Measurements from ENCODE around the gene TOMM40. TPM values are rescaled to one million over a fixed set of nuclear protein-coding genes. Genes with fewer than 3 reads are reported as not detected.
A peak's percentile ranks its signal among the peaks of the same experiment; 100 is the strongest.

Gene TOMM40
- total and polyA plus RNA-seq, 9 of the 15 experiments (the other 6 are each of a cell fraction or from before 2014, with no cell fraction given) = 0.89 to 290 (median 160) TPM

DNA sequence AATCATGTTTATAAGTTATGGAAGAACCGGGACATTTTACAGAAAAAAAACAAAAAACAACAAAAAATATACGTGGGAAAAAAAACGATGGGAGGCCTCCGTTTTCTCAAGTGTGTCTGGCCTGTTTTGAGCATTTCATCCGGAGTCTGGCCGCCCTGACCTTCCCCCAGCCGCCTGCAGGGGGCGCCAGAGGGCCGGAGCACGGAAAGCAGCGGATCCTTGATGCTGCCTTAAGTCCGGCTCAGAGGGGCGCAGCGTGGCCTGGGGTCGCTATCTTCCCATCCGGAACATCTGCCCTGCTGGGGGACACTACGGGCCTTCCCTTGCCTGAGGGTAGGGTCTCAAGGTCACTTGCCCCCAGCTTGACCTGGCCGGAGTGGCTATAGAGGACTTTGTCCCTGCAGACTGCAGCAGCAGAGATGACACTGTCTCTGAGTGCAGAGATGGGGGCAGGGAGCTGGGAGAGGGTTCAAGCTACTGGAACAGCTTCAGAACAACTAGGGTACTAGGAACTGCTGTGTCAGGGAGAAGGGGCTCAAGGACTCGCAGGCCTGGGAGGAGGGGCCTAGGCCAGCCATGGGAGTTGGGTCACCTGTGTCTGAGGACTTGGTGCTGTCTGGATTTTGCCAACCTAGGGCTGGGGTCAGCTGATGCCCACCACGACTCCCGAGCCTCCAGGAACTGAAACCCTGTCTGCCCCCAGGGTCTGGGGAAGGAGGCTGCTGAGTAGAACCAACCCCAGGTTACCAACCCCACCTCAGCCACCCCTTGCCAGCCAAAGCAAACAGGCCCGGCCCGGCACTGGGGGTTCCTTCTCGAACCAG is 12.8 kb downstream of the TOMM40 start (continued):
- TF ChIP-seq, protein P1, sequence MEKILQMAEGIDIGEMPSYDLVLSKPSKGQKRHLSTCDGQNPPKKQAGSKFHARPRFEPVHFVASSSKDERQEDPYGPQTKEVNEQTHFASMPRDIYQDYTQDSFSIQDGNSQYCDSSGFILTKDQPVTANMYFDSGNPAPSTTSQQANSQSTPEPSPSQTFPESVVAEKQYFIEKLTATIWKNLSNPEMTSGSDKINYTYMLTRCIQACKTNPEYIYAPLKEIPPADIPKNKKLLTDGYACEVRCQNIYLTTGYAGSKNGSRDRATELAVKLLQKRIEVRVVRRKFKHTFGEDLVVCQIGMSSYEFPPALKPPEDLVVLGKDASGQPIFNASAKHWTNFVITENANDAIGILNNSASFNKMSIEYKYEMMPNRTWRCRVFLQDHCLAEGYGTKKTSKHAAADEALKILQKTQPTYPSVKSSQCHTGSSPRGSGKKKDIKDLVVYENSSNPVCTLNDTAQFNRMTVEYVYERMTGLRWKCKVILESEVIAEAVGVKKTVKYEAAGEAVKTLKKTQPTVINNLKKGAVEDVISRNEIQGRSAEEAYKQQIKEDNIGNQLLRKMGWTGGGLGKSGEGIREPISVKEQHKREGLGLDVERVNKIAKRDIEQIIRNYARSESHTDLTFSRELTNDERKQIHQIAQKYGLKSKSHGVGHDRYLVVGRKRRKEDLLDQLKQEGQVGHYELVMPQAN (IDR thresholded peaks at IDR 0.05; ENCODE audit: borderline replicate concordance) = no peak
- TF ChIP-seq ARHGAP35 (IDR thresholded peaks at IDR 0.05; ENCODE audit: partially characterized antibody) (no peak), RBM14 (IDR thresholded peaks at IDR 0.05; ENCODE audit: borderline replicate concordance, insufficient read depth, low read depth, low read length) (no peak), PCBP1 (IDR thresholded peaks at IDR 0.05; ENCODE audit: low read depth, low read length, poor library complexity, severe bottlenecking) (no peak), ZNF57 (CRISPR knock-in tag; IDR thresholded peaks at IDR 0.05) (peak; percentile 17; the same call in 1 of the 2 replicates), POLR3G (IDR thresholded peaks at IDR 0.05; ENCODE audit: extremely low read depth, insufficient read length, insufficient replicate concordance) (no peak), TEAD4 (IDR thresholded peaks at IDR 0.05; ENCODE audit: low read length) (no peak), TEAD4 (CRISPR knock-in tag; IDR thresholded peaks at IDR 0.05; ENCODE audit: borderline replicate concordance) (no peak), ZNF143 (CRISPR knock-in tag; IDR thresholded peaks at IDR 0.05) (no peak), SMAD4 (CRISPR knock-in tag; conservative IDR thresholded peaks at IDR 0.05) (peak; percentile 74; the same call in 1 of the 2 replicates), ZNF717 (CRISPR knock-in tag; IDR thresholded peaks at IDR 0.05) (no peak), MYC (IDR thresholded peaks at IDR 0.05; ENCODE audit: low read depth, low read length) (0 out of 2 replicates have a peak, but pooled peaks have one; percentile 44), MYC (CRISPR knock-in tag; IDR thresholded peaks at IDR 0.05; ENCODE audit: borderline replicate concordance, low read depth) (no peak; the same call in 1 of the 2 replicates), ZNF354B (CRISPR knock-in tag; IDR thresholded peaks at IDR 0.05) (peak; percentile 68)
- TF ChIP-seq, protein P2, sequence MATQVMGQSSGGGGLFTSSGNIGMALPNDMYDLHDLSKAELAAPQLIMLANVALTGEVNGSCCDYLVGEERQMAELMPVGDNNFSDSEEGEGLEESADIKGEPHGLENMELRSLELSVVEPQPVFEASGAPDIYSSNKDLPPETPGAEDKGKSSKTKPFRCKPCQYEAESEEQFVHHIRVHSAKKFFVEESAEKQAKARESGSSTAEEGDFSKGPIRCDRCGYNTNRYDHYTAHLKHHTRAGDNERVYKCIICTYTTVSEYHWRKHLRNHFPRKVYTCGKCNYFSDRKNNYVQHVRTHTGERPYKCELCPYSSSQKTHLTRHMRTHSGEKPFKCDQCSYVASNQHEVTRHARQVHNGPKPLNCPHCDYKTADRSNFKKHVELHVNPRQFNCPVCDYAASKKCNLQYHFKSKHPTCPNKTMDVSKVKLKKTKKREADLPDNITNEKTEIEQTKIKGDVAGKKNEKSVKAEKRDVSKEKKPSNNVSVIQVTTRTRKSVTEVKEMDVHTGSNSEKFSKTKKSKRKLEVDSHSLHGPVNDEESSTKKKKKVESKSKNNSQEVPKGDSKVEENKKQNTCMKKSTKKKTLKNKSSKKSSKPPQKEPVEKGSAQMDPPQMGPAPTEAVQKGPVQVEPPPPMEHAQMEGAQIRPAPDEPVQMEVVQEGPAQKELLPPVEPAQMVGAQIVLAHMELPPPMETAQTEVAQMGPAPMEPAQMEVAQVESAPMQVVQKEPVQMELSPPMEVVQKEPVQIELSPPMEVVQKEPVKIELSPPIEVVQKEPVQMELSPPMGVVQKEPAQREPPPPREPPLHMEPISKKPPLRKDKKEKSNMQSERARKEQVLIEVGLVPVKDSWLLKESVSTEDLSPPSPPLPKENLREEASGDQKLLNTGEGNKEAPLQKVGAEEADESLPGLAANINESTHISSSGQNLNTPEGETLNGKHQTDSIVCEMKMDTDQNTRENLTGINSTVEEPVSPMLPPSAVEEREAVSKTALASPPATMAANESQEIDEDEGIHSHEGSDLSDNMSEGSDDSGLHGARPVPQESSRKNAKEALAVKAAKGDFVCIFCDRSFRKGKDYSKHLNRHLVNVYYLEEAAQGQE (IDR thresholded peaks at IDR 0.05; ENCODE audit: borderline replicate concordance) = peak; percentile 90
- TF ChIP-seq, protein P2 (CRISPR knock-in tag; IDR thresholded peaks at IDR 0.05; ENCODE audit: low read depth) = no peak
- TF ChIP-seq, protein P3, sequence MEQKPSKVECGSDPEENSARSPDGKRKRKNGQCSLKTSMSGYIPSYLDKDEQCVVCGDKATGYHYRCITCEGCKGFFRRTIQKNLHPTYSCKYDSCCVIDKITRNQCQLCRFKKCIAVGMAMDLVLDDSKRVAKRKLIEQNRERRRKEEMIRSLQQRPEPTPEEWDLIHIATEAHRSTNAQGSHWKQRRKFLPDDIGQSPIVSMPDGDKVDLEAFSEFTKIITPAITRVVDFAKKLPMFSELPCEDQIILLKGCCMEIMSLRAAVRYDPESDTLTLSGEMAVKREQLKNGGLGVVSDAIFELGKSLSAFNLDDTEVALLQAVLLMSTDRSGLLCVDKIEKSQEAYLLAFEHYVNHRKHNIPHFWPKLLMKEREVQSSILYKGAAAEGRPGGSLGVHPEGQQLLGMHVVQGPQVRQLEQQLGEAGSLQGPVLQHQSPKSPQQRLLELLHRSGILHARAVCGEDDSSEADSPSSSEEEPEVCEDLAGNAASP (IDR thresholded peaks at IDR 0.05) = no peak

Measured in K562 (cell line).